ENCODE results near the gene PDE6B.

The PDE6B gene

GRCh38 chr4:651884-652642 is 26.7 kb downstream of the PDE6B start:
- H3K27ac ChIP-seq, result no peak overlapping the region
- no peak for TF ChIP-seq CTCF (conservative IDR thresholded peaks at IDR 0.05)

GRCh38 chr4:653080-653821 is 27.9 kb downstream of the PDE6B start:
- no peak for TF ChIP-seq CTCF (conservative IDR thresholded peaks at IDR 0.05)
- no peak overlapping the region for H3K27ac ChIP-seq

- H3K27ac ChIP-seq, result no peak overlapping the region
- TF ChIP-seq CTCF (conservative IDR thresholded peaks at IDR 0.05), result no peak
Observed at GRCh38 chr4:653831-654502, 28.6 kb downstream of the PDE6B start.

- no peak for TF ChIP-seq CTCF (conservative IDR thresholded peaks at IDR 0.05)
- H3K27ac ChIP-seq, result no peak overlapping the region
Observed at GRCh38 chr4:654503-654845, 29.1 kb downstream of the PDE6B start.

GRCh38 chr4:654871-655463 is 29.6 kb downstream of the PDE6B start:
- H3K27ac ChIP-seq, result no peak overlapping the region
- TF ChIP-seq CTCF (conservative IDR thresholded peaks at IDR 0.05), result no peak

GRCh38 chr4:655464-656151 is 30.2 kb downstream of the PDE6B start:
- no peak overlapping the region for H3K27ac ChIP-seq
- no peak for TF ChIP-seq CTCF (conservative IDR thresholded peaks at IDR 0.05)

Data from VCaP (cell line).